GM12875 (cell line): ENCODE data around the gene C1QTNF5.
"Not testable (repeated sequence)": the region's sequence is repeated elsewhere in the genome, so short reads cannot be mapped to it uniquely, and the experiment has no call there.

ENCODE experiments used
- H3K4me3 ChIP-seq: one replicate; pipeline ENCODE4 v1.5.1; 2011; ENCODE audit warnings: low read depth, low read length, control low read depth
- CTCF ChIP-seq: IDR thresholded peaks from 2 replicates; pipeline ENCODE4 v1.5.1; 2011; ENCODE audit warnings: low read depth, mild to moderate bottlenecking, control low read depth, inconsistent platforms, low read length, moderate library complexity, borderline replicate concordance; ENCODE audit not compliant: insufficient read depth

Gene C1QTNF5

GRCh38 chr11:119340335-119341221, at the start of gene C1QTNF5:
TSS of gene C1QTNF5 (minus strand) at chr11:119340883. CDS start at chr11:119340397, 486 bp downstream.
- no peak within 1 kb of the TSS for H3K4me3 ChIP-seq
- TF ChIP-seq CTCF = no peak

GRCh38 chr11:119389611-119390254, 49.0 kb upstream of the C1QTNF5 start:
- peak; percentile 68 for TF ChIP-seq CTCF
- no peak overlapping the region for H3K4me3 ChIP-seq

- no peak for TF ChIP-seq CTCF
- no peak overlapping the region for H3K4me3 ChIP-seq
These were observed 47.4 kb upstream of the C1QTNF5 start for GRCh38 chr11:119388103-119388502.

GRCh38 chr11:119384332-119384731, 43.6 kb upstream of the C1QTNF5 start:
- TF ChIP-seq CTCF = no peak
- no peak overlapping the region for H3K4me3 ChIP-seq

GRCh38 chr11:119382513-119382912, 41.8 kb upstream of the C1QTNF5 start:
- not testable (repeated sequence) for H3K4me3 ChIP-seq

- H3K4me3 ChIP-seq = peak overlapping the region; percentile 44
- TF ChIP-seq CTCF = no peak
These were observed 41.4 kb upstream of the C1QTNF5 start for GRCh38 chr11:119382101-119382500.

GRCh38 chr11:119381181-119381988, 40.7 kb upstream of the C1QTNF5 start, which contains the start of gene USP2:
TSS of gene USP2 (minus strand) at chr11:119381690. CDS start at chr11:119373480, 8,210 bp downstream.
- peak; percentile 89 for TF ChIP-seq CTCF
- H3K4me3 ChIP-seq = peak within 1 kb of the TSS; percentile 44
